GM20000 (cell line): Measurements from ENCODE around the gene TMPRSS3.

Source experiments
- DNase-seq: peaks from one replicate; pipeline ENCODE4 v3.0.0; 2012; ENCODE audit warnings: low spot score
- TF ChIP-seq, protein P1 (sequence below): IDR thresholded peaks from 2 replicates; pipeline ENCODE4 v1.5.1; 2012; ENCODE audit warnings: mild to moderate bottlenecking, control low read depth; ENCODE audit errors: extremely low read depth, missing control alignments

TMPRSS3 gene

DNA sequence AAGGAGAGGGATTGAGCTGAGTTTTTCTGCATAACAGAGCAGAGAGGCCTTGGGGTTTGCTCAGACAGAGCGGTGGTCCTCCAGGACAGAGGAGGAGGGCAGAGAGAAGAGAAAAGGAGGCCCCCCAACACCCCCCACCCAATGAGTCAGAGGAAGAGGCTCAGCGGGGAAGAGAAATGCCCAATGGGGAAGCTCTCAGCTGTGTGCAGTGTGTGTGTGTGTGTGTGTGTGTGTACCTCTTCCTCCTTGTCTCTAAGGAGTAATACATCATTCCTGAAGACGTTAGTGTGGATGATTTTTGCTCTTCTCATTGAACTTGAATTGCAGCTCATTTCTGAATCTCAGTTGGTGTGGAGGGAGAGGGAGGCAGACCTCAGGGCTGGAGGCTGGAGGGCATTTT is 8.7 kb downstream of the TMPRSS3 start:
- no peak for DNase-seq
- TF ChIP-seq, protein P1, sequence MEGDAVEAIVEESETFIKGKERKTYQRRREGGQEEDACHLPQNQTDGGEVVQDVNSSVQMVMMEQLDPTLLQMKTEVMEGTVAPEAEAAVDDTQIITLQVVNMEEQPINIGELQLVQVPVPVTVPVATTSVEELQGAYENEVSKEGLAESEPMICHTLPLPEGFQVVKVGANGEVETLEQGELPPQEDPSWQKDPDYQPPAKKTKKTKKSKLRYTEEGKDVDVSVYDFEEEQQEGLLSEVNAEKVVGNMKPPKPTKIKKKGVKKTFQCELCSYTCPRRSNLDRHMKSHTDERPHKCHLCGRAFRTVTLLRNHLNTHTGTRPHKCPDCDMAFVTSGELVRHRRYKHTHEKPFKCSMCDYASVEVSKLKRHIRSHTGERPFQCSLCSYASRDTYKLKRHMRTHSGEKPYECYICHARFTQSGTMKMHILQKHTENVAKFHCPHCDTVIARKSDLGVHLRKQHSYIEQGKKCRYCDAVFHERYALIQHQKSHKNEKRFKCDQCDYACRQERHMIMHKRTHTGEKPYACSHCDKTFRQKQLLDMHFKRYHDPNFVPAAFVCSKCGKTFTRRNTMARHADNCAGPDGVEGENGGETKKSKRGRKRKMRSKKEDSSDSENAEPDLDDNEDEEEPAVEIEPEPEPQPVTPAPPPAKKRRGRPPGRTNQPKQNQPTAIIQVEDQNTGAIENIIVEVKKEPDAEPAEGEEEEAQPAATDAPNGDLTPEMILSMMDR, result no peak

DNA sequence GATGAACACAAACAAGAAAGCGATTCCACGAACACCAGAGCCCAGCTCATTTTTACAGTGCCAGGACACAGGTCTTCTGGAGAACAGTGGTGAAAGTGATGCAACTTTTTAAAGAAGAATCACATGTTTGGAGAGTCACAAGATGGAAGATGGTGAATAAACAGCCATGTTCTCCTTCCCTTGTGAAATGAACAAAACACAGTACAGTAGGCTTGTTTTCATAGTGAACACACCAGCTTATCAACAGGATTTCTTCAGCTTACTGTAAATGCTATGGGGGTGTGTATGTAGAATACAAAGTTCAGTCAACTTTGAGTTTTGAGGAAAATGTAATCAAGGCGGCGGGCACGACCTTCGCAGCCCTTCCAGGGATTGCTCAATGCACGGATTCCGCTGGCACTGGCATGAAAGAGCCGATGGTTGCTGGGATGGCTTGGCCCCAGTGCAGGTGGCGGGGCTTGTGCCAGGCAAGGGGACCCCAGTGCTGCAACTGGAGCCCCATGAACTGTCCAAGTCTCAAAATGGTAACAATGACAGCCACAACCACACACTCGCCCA is 9.7 kb downstream of the TMPRSS3 start:
- TF ChIP-seq, protein P1, result no peak
- no peak for DNase-seq

DNA sequence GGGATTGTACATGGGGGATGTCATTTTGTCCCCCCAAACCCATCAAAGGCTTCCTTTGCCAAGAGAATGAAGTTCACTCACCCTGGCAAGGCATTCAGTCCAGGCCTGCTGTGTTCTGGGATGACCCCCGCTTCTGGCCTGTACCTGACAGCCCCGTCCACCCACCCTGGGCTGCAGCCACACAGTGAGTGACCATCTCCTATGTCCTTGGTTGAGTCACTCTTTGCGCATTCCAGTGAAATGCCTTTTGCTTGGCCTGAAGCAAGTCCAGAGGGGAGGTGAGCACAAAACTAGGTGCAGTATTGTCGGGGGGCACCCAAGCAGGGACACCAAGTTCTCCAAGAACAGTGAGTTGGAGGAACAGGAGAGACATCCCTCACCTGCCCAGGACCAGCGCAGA is 10.2 kb downstream of the TMPRSS3 start:
- no peak for DNase-seq
- TF ChIP-seq, protein P1, result no peak

DNA sequence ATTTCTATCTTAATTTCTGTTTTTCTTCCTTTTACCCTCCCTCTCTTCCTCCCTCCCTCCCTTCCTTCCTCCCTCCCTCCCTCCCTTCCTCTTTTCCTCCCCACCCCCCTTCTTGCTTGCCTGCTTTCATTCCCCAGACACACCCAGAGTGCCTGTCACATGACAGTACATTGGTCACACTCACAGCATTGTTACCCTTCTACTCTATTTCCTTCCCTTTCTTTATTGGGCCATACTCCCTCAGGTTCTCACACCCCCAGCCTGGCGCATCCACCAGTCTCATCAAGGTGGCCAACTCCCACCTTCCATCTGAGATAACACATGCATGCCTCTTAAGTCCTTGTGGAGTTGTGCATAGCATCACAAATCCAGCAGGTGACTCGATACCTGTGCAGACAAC is 10.9 kb downstream of the TMPRSS3 start:
- DNase-seq, result no peak
- TF ChIP-seq, protein P1, result no peak

DNA sequence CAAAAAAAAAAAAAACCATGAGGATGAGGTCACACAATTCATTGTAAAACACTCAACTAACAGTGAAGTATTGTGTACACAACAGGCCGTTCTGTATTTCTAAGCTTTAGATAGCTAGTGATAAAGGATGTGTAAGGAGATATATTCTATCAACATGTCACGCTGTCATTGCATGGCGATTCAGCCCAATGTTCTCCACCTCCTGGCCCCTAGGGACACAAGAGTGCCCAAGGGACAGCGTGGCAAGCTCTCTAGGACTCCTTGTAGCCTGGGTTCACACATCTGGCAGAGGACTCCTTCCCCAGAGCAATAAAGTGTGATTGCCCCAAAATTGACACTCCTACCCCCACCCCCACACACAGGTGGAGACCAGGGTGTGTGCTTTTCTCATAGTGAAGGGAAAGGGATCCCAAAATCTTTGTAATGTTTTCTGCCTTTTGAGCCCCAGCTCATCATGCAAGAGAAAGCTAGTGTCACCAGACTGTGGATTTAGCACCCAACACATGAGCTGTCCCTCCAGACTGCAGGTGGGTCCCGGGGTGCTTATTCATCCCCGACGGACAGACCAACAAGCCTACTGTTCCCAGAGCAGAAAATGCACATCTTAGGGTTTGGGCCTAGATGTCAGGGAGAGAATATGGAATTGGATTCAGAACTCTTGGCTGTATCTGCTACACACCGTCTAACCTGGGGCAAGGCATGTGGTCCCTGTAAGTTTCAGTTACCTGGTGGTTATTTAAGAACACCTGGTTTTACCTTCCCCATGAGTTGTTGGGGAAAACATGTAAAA is 11.5 kb downstream of the TMPRSS3 start:
- DNase-seq, result no peak
- TF ChIP-seq, protein P1, result no peak

DNA sequence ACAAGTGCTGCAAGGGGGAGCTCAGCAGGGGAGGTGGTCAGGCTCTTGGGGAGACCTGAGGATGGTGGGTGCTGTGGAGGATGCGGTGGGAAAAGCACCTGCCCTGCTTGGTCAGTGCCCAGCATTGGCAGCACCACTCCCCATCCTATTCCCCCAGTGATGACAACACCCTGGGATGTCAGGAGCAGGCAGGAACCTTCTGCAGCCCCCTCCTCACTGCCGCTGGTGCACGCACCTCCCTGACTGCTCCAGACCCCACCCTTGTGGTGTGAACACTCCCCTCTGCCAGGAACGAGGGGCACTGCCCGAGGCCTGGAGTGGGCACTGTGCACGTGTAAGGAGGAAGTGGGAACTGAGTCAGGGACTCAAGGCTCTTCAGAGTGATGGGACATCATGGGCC is 12.5 kb downstream of the TMPRSS3 start:
- TF ChIP-seq, protein P1, result no peak
- DNase-seq, result no peak

DNA sequence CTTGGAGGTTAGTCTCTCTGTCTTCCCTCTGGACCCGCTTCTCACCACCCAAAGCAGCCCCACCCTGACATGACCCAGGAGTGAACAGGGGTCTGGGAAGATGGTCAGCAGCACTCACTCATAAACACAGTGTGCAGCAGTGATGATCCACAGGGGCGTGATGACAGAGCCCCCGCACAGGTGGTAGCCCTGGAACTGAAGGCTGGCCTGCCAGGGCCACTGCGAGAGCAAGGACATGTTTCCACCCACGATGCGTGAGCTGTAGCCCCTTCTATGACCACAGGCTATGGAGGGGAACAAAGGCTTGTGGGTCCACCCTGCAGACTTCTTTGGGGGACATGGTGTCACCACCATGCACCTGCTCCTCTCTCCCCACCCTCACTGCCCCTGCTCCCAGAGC is 12.9 kb downstream of the TMPRSS3 start:
- DNase-seq, result no peak
- TF ChIP-seq, protein P1, result no peak
